DMS 273 (cell line): ENCODE measurements around the gene WIPF3.

Source experiments
- DNase-seq: peaks from one replicate; lab custom pipeline; 2025; ENCODE audit not compliant: unreplicated experiment; lab: John Stamatoyannopoulos, UW

The WIPF3 gene

GRCh38 chr7:29808075-29808801 lies 1.9 kb downstream of the WIPF3 start:
- no peak for DNase-seq

GRCh38 chr7:29809533-29810155 lies 3.3 kb downstream of the WIPF3 start:
- DNase-seq = peak; percentile 60

- no peak for DNase-seq
These were observed 4.0 kb downstream of the WIPF3 start for GRCh38 chr7:29810297-29810696.

GRCh38 chr7:29810813-29811482 lies 4.6 kb downstream of the WIPF3 start:
- DNase-seq = no peak

- peak; percentile 61 for DNase-seq
These were observed 5.3 kb downstream of the WIPF3 start for GRCh38 chr7:29811586-29811985.

- no peak for DNase-seq
These were observed 6.0 kb downstream of the WIPF3 start for GRCh38 chr7:29812185-29812876.

- no peak for DNase-seq
These were observed 9.1 kb downstream of the WIPF3 start for GRCh38 chr7:29815181-29816105.

- DNase-seq = no peak
These were observed 12.0 kb downstream of the WIPF3 start for GRCh38 chr7:29818308-29818707.

GRCh38 chr7:29825775-29826529 lies 19.6 kb downstream of the WIPF3 start:
- DNase-seq = no peak

GRCh38 chr7:29826530-29826822 lies 20.2 kb downstream of the WIPF3 start:
- no peak for DNase-seq

GRCh38 chr7:29826904-29827303 lies 20.6 kb downstream of the WIPF3 start:
- DNase-seq = no peak

GRCh38 chr7:29831705-29832104 lies 25.4 kb downstream of the WIPF3 start:
- DNase-seq = no peak

GRCh38 chr7:29833929-29834328 lies 27.6 kb downstream of the WIPF3 start:
- no peak for DNase-seq

GRCh38 chr7:29835718-29836117 lies 29.4 kb downstream of the WIPF3 start:
- DNase-seq = no peak

- DNase-seq = peak; percentile 51
These were observed 33.0 kb downstream of the WIPF3 start for GRCh38 chr7:29839302-29839701.

- no peak for DNase-seq
These were observed 33.6 kb downstream of the WIPF3 start for GRCh38 chr7:29839921-29840320.

GRCh38 chr7:29840701-29841100 lies 34.4 kb downstream of the WIPF3 start:
- DNase-seq = peak; percentile 46

GRCh38 chr7:29841926-29842701 lies 35.8 kb downstream of the WIPF3 start:
- no peak for DNase-seq

GRCh38 chr7:29843093-29843492 lies 36.8 kb downstream of the WIPF3 start:
- DNase-seq = no peak
